K562 (cell line): ENCODE measurements around the gene CLDN5. TPM values are rescaled to one million over a fixed set of nuclear protein-coding genes. Genes with fewer than 3 reads are reported as not detected.
"Not testable (repeated sequence)": the region's sequence is repeated elsewhere in the genome, so short reads cannot be mapped to it uniquely, and the experiment has no call there.

Experiments used
- ATAC-seq: fragments of 200-7000 bp; cut with Tn5 transposase; 3 replicates; pipeline ENCODE4 v1.9.1; 2020; ENCODE audit warnings: moderate library complexity
- BruUV-seq: library from RNA; stranded (reverse); fragments of 400-500 nt; replicated peaks from 2 replicates; lab custom pipeline; 2021; lab: Mats Ljungman, UMichigan
- CTCF ChIA-PET: fragments of 300-600 bp; formaldehyde crosslinking; extraction: SDS; loops from one replicate; lab custom pipeline; 2021; ENCODE audit warnings: low intra/inter-chr PET ratio; lab: Yijun Ruan, JAX
- POLR2A ChIA-PET: fragments of 300-600, 350-650 bp; sonication (Branson Sonifier 250); formaldehyde crosslinking; extraction: SDS; loops from one replicate; lab custom pipeline; 2021; ENCODE audit warnings: antibody characterized with exemption, inconsistent platforms; lab: Yijun Ruan, JAX
- DNase-seq, 4 experiments: peaks; one replicate each; pipeline versions ENCODE4 v3.0.0 to v3.0.0-alpha.2; 2011 to 2018; ENCODE audit warnings: low spot score in 3 of 4, mixed read lengths in 3 of 4; ENCODE audit errors: extremely low read depth in 1 of 4
- FAIRE-seq: peaks from 2 replicates; lab custom pipeline; 2011; peaks lifted over from hg19 to GRCh38; lab: Jason Lieb, UNC
- H2AFZ ChIP-seq: 2 replicates; pipeline ENCODE4 v1.6.0; 2011; ENCODE audit warnings: low read depth, low read length, control low read depth, inconsistent platforms
- H3K27ac ChIP-seq: fragments of 200-600 bp; 3 replicates; pipeline ENCODE4 v1.8.0; 2011; ENCODE audit warnings: low read depth, mild to moderate bottlenecking, control low read depth, inconsistent platforms, low read length, moderate library complexity, mixed read lengths; ENCODE audit errors: extremely low read depth
- H3K27me3 ChIP-seq, 2 experiments: fragments of 300-600 bp in 1 of 2; 2 replicates in 1 of 2; 3 replicates in 1 of 2; pipeline versions ENCODE4 v1.6.0 to v1.8.0; 2011; ENCODE audit warnings: inconsistent platforms in 2 of 2, low read length in 2 of 2, mild to moderate bottlenecking in 1 of 2, mixed read lengths in 1 of 2, moderate library complexity in 1 of 2; ENCODE audit not compliant: control insufficient read depth in 2 of 2, insufficient read depth in 2 of 2
- H3K36me3 ChIP-seq: fragments of 300-600 bp; 3 replicates; pipeline ENCODE4 v1.8.0; 2011; ENCODE audit warnings: mild to moderate bottlenecking, low read length, inconsistent platforms; ENCODE audit not compliant: control insufficient read depth, insufficient read depth
- H3K4me1 ChIP-seq, 2 experiments: fragments of 200-600 bp in 1 of 2; replicated peaks in 1 of 2; 2 replicates in 1 of 2; 3 replicates in 1 of 2; pipeline versions ENCODE4 v1.5.1 to v1.8.0; 2011; ENCODE audit warnings: inconsistent platforms in 2 of 2, low read length in 2 of 2, mild to moderate bottlenecking in 1 of 2, mixed read lengths in 1 of 2, moderate library complexity in 1 of 2; ENCODE audit not compliant: control insufficient read depth in 2 of 2, insufficient read depth in 2 of 2
- H3K4me2 ChIP-seq: 2 replicates; pipeline ENCODE4 v1.6.1; 2011; ENCODE audit warnings: low read length, control low read depth, inconsistent platforms, mixed read lengths; ENCODE audit not compliant: insufficient read depth
- H3K4me3 ChIP-seq: fragments of 200-600 bp; sonication (generic), shearing (Covaris generic); 2 replicates; pipeline ENCODE4 v1.5.1; 2016; ENCODE audit warnings: control low read depth, inconsistent platforms
- H3K79me2 ChIP-seq: fragments of 200-600 bp; 3 replicates; pipeline ENCODE4 v1.8.0; 2011; ENCODE audit warnings: low read length, inconsistent platforms; ENCODE audit not compliant: control insufficient read depth, insufficient read depth
- H3K9ac ChIP-seq, 2 experiments: 2 replicates each; pipeline versions ENCODE4 v1.6.0 to v1.6.1; 2011; ENCODE audit warnings: low read depth in 2 of 2, low read length in 2 of 2, control low read depth in 1 of 2, inconsistent platforms in 1 of 2, mild to moderate bottlenecking in 1 of 2, mixed read lengths in 1 of 2; ENCODE audit not compliant: insufficient read depth in 1 of 2
- H3K9me1 ChIP-seq: one replicate; pipeline ENCODE4 v1.6.0; 2011; ENCODE audit warnings: inconsistent platforms, mild to moderate bottlenecking, low read length, moderate library complexity; ENCODE audit not compliant: control insufficient read depth, insufficient read depth
- H3K9me3 ChIP-seq: replicated peaks from 2 replicates; pipeline ENCODE4 v1.5.1; 2011; ENCODE audit warnings: low read depth, low read length, inconsistent platforms; ENCODE audit not compliant: control insufficient read depth, insufficient read depth
- H4K20me1 ChIP-seq: replicated peaks from 2 replicates; pipeline ENCODE4 v1.6.1; 2011; ENCODE audit warnings: low read length, inconsistent platforms, mixed read lengths; ENCODE audit not compliant: control insufficient read depth, insufficient read depth
- BCOR ChIP-seq: fragments of 450-650 bp; IDR thresholded peaks from 2 replicates; pipeline ENCODE4 v1.6.1; 2016
- BRCA1 ChIP-seq, 2 experiments: fragments of 450-650 bp in 1 of 2; sonication (generic) in 1 of 2; formaldehyde crosslinking in 1 of 2; IDR thresholded peaks; 2 replicates each; pipeline versions ENCODE4 v1.5.0 to v1.6.1; 2017 to 2020; ENCODE audit warnings: mild to moderate bottlenecking in 1 of 2, missing genetic modification reagents in 1 of 2
- CBX2 ChIP-seq: fragments of 200-600 bp; sonication (generic); IDR thresholded peaks from one replicate; pipeline ENCODE4 v1.6.1; 2012; ENCODE audit warnings: mild to moderate bottlenecking, low read length, inconsistent platforms; ENCODE audit not compliant: insufficient read depth, poor library complexity, severe bottlenecking
- ZFP91 ChIP-seq: sonication (generic); formaldehyde crosslinking; IDR thresholded peaks from 2 replicates; pipeline ENCODE4 v1.8.0; 2022; ENCODE audit warnings: mild to moderate bottlenecking, missing genetic modification reagents
- ZNF121 ChIP-seq: sonication (generic); formaldehyde crosslinking; conservative IDR thresholded peaks from 2 replicates; pipeline ENCODE4 v1.8.0; 2022; ENCODE audit warnings: missing genetic modification reagents
- WGBS: fragments of 100-300 bp; shearing (Covaris generic); methylation state at CpG from one replicate; pipeline ENCODE4 v1.1.6; 2016; ENCODE audit warnings: low coverage, mixed read lengths; ENCODE audit not compliant: insufficient coverage; ENCODE audit errors: missing lambda C conversion rate; 5-methylcytosine and 5-hydroxymethylcytosine counted together
- in situ Hi-C: fragments of 300-500 bp; cut with MboI; formaldehyde crosslinking; loops from 4 replicates; pipeline ENCODE4 v1.15.0; 2018; ENCODE audit warnings: inconsistent platforms, mixed read lengths
- intact Hi-C: fragments of 100-400 bp; cut with micrococcal nuclease; formaldehyde crosslinking; loops from 2 replicates; pipeline ENCODE4 v1.14.2; 2022
- polyA plus RNA-seq, 8 experiments: library from polyadenylated mRNA; depleted of rRNA in 4 of 8; stranded (reverse) in 5 of 8; unstranded in 3 of 8; fragments of >200 nt; fragmentation: Nextera tagmentation in 2 of 8; fragmentation: Illumina TruSeq in 1 of 8; extraction: Ambion mirVana in 2 of 8; extraction: Trizol in 1 of 8; gene quantifications; 2 replicates each; pipeline versions ENCODE4 v1.2.1 to v1.2.3, GENCODE V29; 2011 to 2014; ENCODE audit warnings: inconsistent platforms in 1 of 8, missing spikeins in 1 of 8
- total RNA-seq, 7 experiments: library from RNA; depleted of rRNA in 6 of 7; stranded (reverse); fragments of >200 nt in 6 of 7; fragmentation: Illumina TruSeq in 2 of 7; extraction: Trizol in 2 of 7; gene quantifications; 2 replicates each; pipeline versions ENCODE4 v1.2.1 to v1.2.3, GENCODE V29; 2011 to 2021; ENCODE audit warnings: low replicate concordance in 1 of 7

CLDN5 gene
- total and polyA plus RNA-seq, 9 of the 15 experiments (the other 6 are each of a cell fraction or from before 2014, with no cell fraction given) = 0.20 TPM; not detected in 8

- DNase-seq; H3K79me2 ChIP-seq; CTCF ChIA-PET; TF ChIP-seq BRCA1 (IDR thresholded peaks at IDR 0.05): not testable (repeated sequence)
- POLR2A ChIA-PET = interaction anchor here (0.6 to 3.4 kb wide), 3 partner anchors 10 to 387 kb away, joined by 3 to 16 read pairs (median 3); no protein-coding TSS in a partner anchor
- TF ChIP-seq ZFP91 (CRISPR knock-in tag) (0 out of 2 replicates have a peak, but pooled peaks have one; percentile 24), BCOR (peak; percentile 20; the same call in 1 of the 2 replicates), ZNF121 (CRISPR knock-in tag) (peak; percentile 94), CBX2 (peak; percentile 72), BRCA1 (CRISPR knock-in tag; IDR thresholded peaks at IDR 0.05) (0 out of 2 replicates have a peak, but pooled peaks have one; percentile 9)
- TF ChIP-seq, all 486 proteins: peak for 5; not testable (repeated sequence) for 481
- H3K9ac ChIP-seq, H3K4me1 ChIP-seq, H3K9me3 ChIP-seq, BruUV-seq, ATAC-seq, H3K4me2 ChIP-seq, in situ Hi-C loops, H3K36me3 ChIP-seq, H3K9me1 ChIP-seq, H3K27ac ChIP-seq, FAIRE-seq, H3K4me3 ChIP-seq, H2AFZ ChIP-seq: not testable (repeated sequence)
- 2% methylated on average over 6 of the region's 6 CpGs for WGBS
- intact Hi-C loops = loop anchor here (5.0 kb wide), 1 partner anchor 76 kb away; no protein-coding TSS in a partner anchor
- Histone ChIP-seq H4K20me1 (peaks cover 15% of the 10 kb centered on the region), H3K27me3 (peaks cover 59 to 73% of the 10 kb centered on the region in 2 experiments)
Observed at GRCh38 chr22:19531327-19531726, 7.1 kb upstream of the CLDN5 start.
